SK-N-SH (cell line): ENCODE measurements around the gene ATE1. TPM values are rescaled to one million over a fixed set of nuclear protein-coding genes. Genes with fewer than 3 reads are reported as not detected.

Experiments
- CTCF ChIA-PET: fragments of 300-600, 350-600 bp; formaldehyde crosslinking; extraction: SDS; loops from one replicate; lab custom pipeline; 2021; lab: Yijun Ruan, JAX
- POLR2A ChIA-PET: fragments of 350-600 bp; sonication (Branson Sonifier 250); formaldehyde crosslinking; extraction: SDS; loops from one replicate; lab custom pipeline; 2020; ENCODE audit warnings: antibody characterized with exemption, inconsistent platforms; lab: Yijun Ruan, JAX
- DNase-seq: peaks from one replicate; pipeline ENCODE4 v3.0.0; 2012
- H2AFZ ChIP-seq: fragments of 200-600 bp; sonication (generic); 2 replicates; pipeline ENCODE4 v1.8.1; 2016; ENCODE audit warnings: antibody characterized with exemption, mild to moderate bottlenecking, low read depth
- H3F3A ChIP-seq: fragments of 200-600 bp; sonication (generic); replicated peaks from 2 replicates; pipeline ENCODE3; 2016; ENCODE audit warnings: antibody characterized with exemption, mild to moderate bottlenecking; ENCODE audit not compliant: insufficient read depth
- H3K27ac ChIP-seq, 2 experiments: fragments of 200-500 bp in 1 of 2; fragments of 200-600 bp in 1 of 2; sonication (Bioruptor generic) in 1 of 2; sonication (generic), shearing (Covaris generic) in 1 of 2; 2 replicates each; pipeline versions ENCODE4 v1.5.1 to v1.6.1; 2014 to 2016; ENCODE audit warnings: low read depth in 2 of 2, inconsistent platforms in 1 of 2, low read length in 1 of 2, mild to moderate bottlenecking in 1 of 2, mixed read lengths in 1 of 2
- H3K27me3 ChIP-seq: fragments of 200-600 bp; sonication (generic), shearing (Covaris generic); 2 replicates; pipeline ENCODE4 v1.6.1; 2016; ENCODE audit warnings: mixed run types; ENCODE audit not compliant: insufficient read depth
- H3K36me3 ChIP-seq, 2 experiments: fragments of 200-500 bp in 1 of 2; fragments of 200-600 bp in 1 of 2; sonication (Bioruptor generic) in 1 of 2; sonication (generic) in 1 of 2; replicated peaks in 1 of 2; 2 replicates each; pipeline versions ENCODE3 to v1.5.1; 2014 to 2016; ENCODE audit warnings: low read length in 1 of 2, mild to moderate bottlenecking in 1 of 2; ENCODE audit not compliant: insufficient read depth in 2 of 2, control insufficient read depth in 1 of 2
- H3K4me1 ChIP-seq, 2 experiments: fragments of 200-500 bp in 1 of 2; fragments of 200-600 bp in 1 of 2; sonication (Bioruptor generic) in 1 of 2; sonication (generic), shearing (Covaris generic) in 1 of 2; 2 replicates each; pipeline versions ENCODE4 v1.5.1 to v1.6.1; 2014 to 2016; ENCODE audit warnings: low read depth in 1 of 2, low read length in 1 of 2, mixed run types in 1 of 2; ENCODE audit not compliant: insufficient read depth in 2 of 2, control insufficient read depth in 1 of 2
- H3K4me2 ChIP-seq: fragments of 200-600 bp; sonication (generic), shearing (Covaris generic); 2 replicates; pipeline ENCODE4 v1.6.1; 2017; ENCODE audit warnings: mixed run types
- H3K4me3 ChIP-seq, 2 experiments: fragments of 200-500 bp in 1 of 2; fragments of 200-600 bp in 1 of 2; sonication (Bioruptor generic) in 1 of 2; sonication (generic), shearing (Covaris generic) in 1 of 2; 2 replicates each; pipeline versions ENCODE4 v1.5.1 to v1.8.1; 2014 to 2016; ENCODE audit warnings: low read depth in 2 of 2, inconsistent platforms in 1 of 2, low read length in 1 of 2, mild to moderate bottlenecking in 1 of 2, mixed read lengths in 1 of 2, moderate library complexity in 1 of 2
- H3K79me2 ChIP-seq: fragments of 200-600 bp; sonication (generic); 2 replicates; pipeline ENCODE4 v1.8.1; 2017; ENCODE audit warnings: mild to moderate bottlenecking; ENCODE audit not compliant: insufficient read depth
- H3K9ac ChIP-seq: fragments of 200-600 bp; sonication (generic); 2 replicates; pipeline ENCODE4 v1.6.1; 2017; ENCODE audit warnings: mixed run types
- H3K9me2 ChIP-seq: fragments of 200-600 bp; sonication (generic); 2 replicates; pipeline ENCODE4 v1.6.1; 2017; ENCODE audit warnings: mixed run types
- H3K9me3 ChIP-seq: fragments of 200-600 bp; sonication (generic); 2 replicates; pipeline ENCODE4 v1.6.1; 2017; ENCODE audit warnings: mixed run types, mild to moderate bottlenecking, moderate library complexity
- H4K20me1 ChIP-seq: fragments of 200-600 bp; sonication (generic); 2 replicates; pipeline ENCODE4 v1.6.1; 2017; ENCODE audit warnings: mild to moderate bottlenecking, mixed run types; ENCODE audit not compliant: insufficient read depth
- CHD2 ChIP-seq: fragments of 150-350 bp; IDR thresholded peaks from 2 replicates; pipeline ENCODE4 v1.6.1; 2018; ENCODE audit warnings: low read length; ENCODE audit not compliant: partially characterized antibody
- CTCF ChIP-seq: fragments of 200-600 bp; sonication (generic); IDR thresholded peaks from 2 replicates; pipeline ENCODE4 v1.6.1; 2017; ENCODE audit warnings: antibody characterized with exemption, mild to moderate bottlenecking, moderate library complexity
- ELF1 ChIP-seq: IDR thresholded peaks from 2 replicates; pipeline ENCODE4 v1.4.0; 2012
- EP300 ChIP-seq, 2 experiments: IDR thresholded peaks; 2 replicates each; pipeline versions ENCODE4 v1.4.0 to v1.6.1; 2012; ENCODE audit warnings: borderline replicate concordance in 1 of 2, low read depth in 1 of 2, low read length in 1 of 2
- FOSL2 ChIP-seq: IDR thresholded peaks from 2 replicates; pipeline ENCODE4 v1.4.0; 2012; ENCODE audit warnings: low read depth, mild to moderate bottlenecking, moderate library complexity, borderline replicate concordance
- GABPA ChIP-seq: IDR thresholded peaks from 2 replicates; pipeline ENCODE4 v1.4.0; 2012; ENCODE audit warnings: low read depth, mild to moderate bottlenecking
- IRF3 ChIP-seq: fragments of 150-350 bp; IDR thresholded peaks from 2 replicates; pipeline ENCODE4 v1.6.1; 2016; ENCODE audit warnings: mild to moderate bottlenecking, low read depth, low read length
- JUND ChIP-seq: IDR thresholded peaks from 2 replicates; pipeline ENCODE4 v1.4.0; 2012
- MEF2A ChIP-seq: IDR thresholded peaks from 2 replicates; pipeline ENCODE4 v1.4.0; 2012; ENCODE audit warnings: low read depth, borderline replicate concordance
- MXI1 ChIP-seq: IDR thresholded peaks from 2 replicates; pipeline ENCODE4 v1.6.1; 2012; ENCODE audit warnings: mild to moderate bottlenecking, low read depth, low read length, improper control_type of control experiment
- NFIC ChIP-seq: IDR thresholded peaks from 2 replicates; pipeline ENCODE4 v1.4.0; 2012; ENCODE audit warnings: borderline replicate concordance
- PBX3 ChIP-seq: IDR thresholded peaks from 2 replicates; pipeline ENCODE4; 2012
- RXRA ChIP-seq: IDR thresholded peaks from 2 replicates; pipeline ENCODE4 v1.4.0; 2012; ENCODE audit warnings: low read depth, mild to moderate bottlenecking, borderline replicate concordance
- SIN3A ChIP-seq: IDR thresholded peaks from 2 replicates; pipeline ENCODE4 v1.6.1; 2012; ENCODE audit warnings: low read depth, mild to moderate bottlenecking, low read length, moderate library complexity, borderline replicate concordance
- SMC3 ChIP-seq: IDR thresholded peaks from 2 replicates; pipeline ENCODE4 v1.6.1; 2012; ENCODE audit warnings: low read depth, low read length, improper control_type of control experiment
- USF1 ChIP-seq: IDR thresholded peaks from 2 replicates; pipeline ENCODE4 v1.4.0; 2012; ENCODE audit warnings: low read depth, borderline replicate concordance
- WGBS: methylation state at CpG from one replicate; pipeline ENCODE4 v1.1.6; 2017; ENCODE audit warnings: low lambda C conversion rate; 5-methylcytosine and 5-hydroxymethylcytosine counted together
- polyA plus RNA-seq, 3 experiments: library from polyadenylated mRNA; depleted of rRNA; stranded (reverse); fragments of >200 nt; gene quantifications; 2 replicates each; pipeline ENCODE4 v1.2.3, GENCODE V29; 2012

The ATE1 gene
- polyA plus RNA-seq, 1 of the 3 experiments (the other 2 are of a cell fraction) = 6.3 TPM

GRCh38 chr10:121834757-121835156 lies 93.1 kb downstream of the ATE1 start (continued):
- no peak for TF ChIP-seq CTCF
- no peak for TF ChIP-seq RXRA
- TF ChIP-seq ELF1 = no peak
- TF ChIP-seq IRF3 = no peak
- TF ChIP-seq SIN3A = no peak
- TF ChIP-seq SMC3 = no peak
- TF ChIP-seq CHD2 = no peak
- TF ChIP-seq NFIC = no peak

- Histone ChIP-seq H3K27me3 (no peaks in the 10 kb centered on the region), H3K36me3 (peaks cover 12 to 46% of the 10 kb centered on the region in 2 experiments), H3K27ac (no peak overlapping the region), H3K9ac (no peak overlapping the region), H2AFZ (no peak overlapping the region), H3K4me2 (no peak overlapping the region), H3K4me3 (no peak overlapping the region), H4K20me1 (no peaks in the 10 kb centered on the region), H3K9me2 (no peaks in the 10 kb centered on the region), H3F3A (no peaks in the 10 kb centered on the region), H3K4me1 (no peaks in the 10 kb centered on the region), H3K9me3 (no peaks in the 10 kb centered on the region), H3K79me2 (no peaks in the 10 kb centered on the region)
- DNase-seq = no peak
- TF ChIP-seq JUND = no peak
- TF ChIP-seq GABPA = no peak
- no peak for TF ChIP-seq SIN3A
- TF ChIP-seq EP300 (IDR thresholded peaks at IDR 0.05; ENCODE audit: borderline replicate concordance in 1 of 2, low read depth in 1 of 2, low read length in 1 of 2) = no peak
- TF ChIP-seq PBX3 = no peak
- no peak for TF ChIP-seq MEF2A
- no peak for TF ChIP-seq IRF3
- TF ChIP-seq MXI1 = no peak
- no peak for TF ChIP-seq RXRA
- TF ChIP-seq USF1 = no peak
- TF ChIP-seq CHD2 = no peak
- TF ChIP-seq FOSL2 = no peak
- TF ChIP-seq SMC3 = no peak
- ChIA-PET CTCF (interaction anchor here (0.9 to 3.4 kb wide), 4 partner anchors 9 to 53 kb away, joined by 3 to 22 read pairs (median 4); no protein-coding TSS in a partner anchor), POLR2A (no interaction called here)
- WGBS = 84% methylated on average over 1 of the region's 1 CpG
Measured at GRCh38 chr10:121833387-121833786, 94.4 kb downstream of the ATE1 start.
